GM12801 (cell line): ENCODE data around the gene MED16.

ENCODE experiments used
- TF ChIP-seq, protein P1 (sequence below): IDR thresholded peaks from one replicate; pipeline ENCODE4 v1.5.1; 2011; ENCODE audit warnings: control low read depth; ENCODE audit not compliant: insufficient read length; ENCODE audit errors: extremely low read depth

Gene MED16

GRCh38 chr19:866769-867300 is 26.2 kb downstream of the MED16 start:
- TF ChIP-seq, protein P1, sequence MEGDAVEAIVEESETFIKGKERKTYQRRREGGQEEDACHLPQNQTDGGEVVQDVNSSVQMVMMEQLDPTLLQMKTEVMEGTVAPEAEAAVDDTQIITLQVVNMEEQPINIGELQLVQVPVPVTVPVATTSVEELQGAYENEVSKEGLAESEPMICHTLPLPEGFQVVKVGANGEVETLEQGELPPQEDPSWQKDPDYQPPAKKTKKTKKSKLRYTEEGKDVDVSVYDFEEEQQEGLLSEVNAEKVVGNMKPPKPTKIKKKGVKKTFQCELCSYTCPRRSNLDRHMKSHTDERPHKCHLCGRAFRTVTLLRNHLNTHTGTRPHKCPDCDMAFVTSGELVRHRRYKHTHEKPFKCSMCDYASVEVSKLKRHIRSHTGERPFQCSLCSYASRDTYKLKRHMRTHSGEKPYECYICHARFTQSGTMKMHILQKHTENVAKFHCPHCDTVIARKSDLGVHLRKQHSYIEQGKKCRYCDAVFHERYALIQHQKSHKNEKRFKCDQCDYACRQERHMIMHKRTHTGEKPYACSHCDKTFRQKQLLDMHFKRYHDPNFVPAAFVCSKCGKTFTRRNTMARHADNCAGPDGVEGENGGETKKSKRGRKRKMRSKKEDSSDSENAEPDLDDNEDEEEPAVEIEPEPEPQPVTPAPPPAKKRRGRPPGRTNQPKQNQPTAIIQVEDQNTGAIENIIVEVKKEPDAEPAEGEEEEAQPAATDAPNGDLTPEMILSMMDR, result no peak

- TF ChIP-seq, protein P1, result no peak
These were observed 29.7 kb downstream of the MED16 start for GRCh38 chr19:863315-863620.

DNA sequence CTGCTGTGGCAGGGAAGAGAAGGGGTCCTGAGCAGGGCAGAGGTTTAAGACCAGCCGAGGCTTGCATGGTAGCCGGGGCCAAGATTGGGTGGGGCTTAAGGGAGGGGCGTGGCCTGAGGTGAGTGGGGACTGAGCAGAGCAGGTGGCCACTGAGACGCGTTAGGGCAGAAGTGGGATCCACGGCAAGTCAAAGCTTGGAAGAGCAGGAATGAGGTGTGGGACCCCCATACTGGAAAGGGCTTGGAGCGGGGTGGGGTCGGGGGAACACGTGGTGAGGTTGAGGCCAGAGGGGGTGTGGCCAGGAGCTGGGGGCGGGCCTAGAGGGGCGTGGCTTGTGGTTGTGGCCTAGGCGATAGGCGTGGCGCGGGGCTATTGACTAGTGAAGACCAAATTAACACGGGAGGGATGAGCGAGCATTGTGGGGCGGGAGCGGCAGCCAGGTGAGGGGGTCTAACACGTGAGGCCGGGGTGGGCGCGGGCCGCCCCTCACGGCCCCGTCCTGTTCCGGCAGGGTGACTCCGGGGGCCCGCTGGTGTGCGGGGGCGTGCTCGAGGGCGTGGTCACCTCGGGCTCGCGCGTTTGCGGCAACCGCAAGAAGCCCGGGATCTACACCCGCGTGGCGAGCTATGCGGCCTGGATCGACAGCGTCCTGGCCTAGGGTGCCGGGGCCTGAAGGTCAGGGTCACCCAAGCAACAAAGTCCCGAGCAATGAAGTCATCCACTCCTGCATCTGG is 30.2 kb downstream of the MED16 start:
- TF ChIP-seq, protein P1, result no peak

DNA sequence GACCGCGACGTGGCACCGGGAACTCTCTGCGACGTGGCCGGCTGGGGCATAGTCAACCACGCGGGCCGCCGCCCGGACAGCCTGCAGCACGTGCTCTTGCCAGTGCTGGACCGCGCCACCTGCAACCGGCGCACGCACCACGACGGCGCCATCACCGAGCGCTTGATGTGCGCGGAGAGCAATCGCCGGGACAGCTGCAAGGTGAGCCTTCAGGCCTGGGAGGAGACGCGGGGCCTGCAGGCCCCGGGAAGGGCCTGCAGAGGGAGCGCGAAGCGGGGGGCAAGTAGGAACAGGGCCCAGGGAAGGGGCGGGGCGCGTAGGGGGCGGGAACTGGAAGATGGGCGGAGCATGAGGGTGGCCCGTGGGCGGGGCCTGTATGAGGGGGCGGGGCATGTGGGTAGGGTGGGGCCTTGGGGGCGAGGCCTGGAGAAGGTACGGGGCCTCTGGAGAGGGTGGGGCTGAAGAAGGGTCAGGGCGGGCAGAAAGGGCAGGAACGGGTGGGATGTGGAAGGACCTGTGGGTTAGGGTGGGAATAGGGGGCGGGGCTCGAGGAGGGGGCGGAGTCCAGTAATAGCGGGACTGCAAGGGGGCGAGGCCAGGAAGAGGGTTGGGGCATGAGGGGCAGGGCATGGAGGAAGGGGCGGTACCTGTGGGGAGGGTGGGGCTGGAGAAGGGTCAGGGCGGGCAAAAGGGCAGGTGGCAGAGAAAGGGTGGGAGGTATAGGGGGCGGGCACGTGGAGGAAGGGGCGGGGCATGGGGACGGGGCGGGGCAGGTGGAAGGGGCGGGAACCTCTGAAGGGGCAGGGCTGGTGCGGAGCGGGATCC is 31.0 kb downstream of the MED16 start:
- TF ChIP-seq, protein P1, result no peak

- TF ChIP-seq, protein P1, result no peak
These were observed 31.7 kb downstream of the MED16 start for GRCh38 chr19:861141-861755.

DNA sequence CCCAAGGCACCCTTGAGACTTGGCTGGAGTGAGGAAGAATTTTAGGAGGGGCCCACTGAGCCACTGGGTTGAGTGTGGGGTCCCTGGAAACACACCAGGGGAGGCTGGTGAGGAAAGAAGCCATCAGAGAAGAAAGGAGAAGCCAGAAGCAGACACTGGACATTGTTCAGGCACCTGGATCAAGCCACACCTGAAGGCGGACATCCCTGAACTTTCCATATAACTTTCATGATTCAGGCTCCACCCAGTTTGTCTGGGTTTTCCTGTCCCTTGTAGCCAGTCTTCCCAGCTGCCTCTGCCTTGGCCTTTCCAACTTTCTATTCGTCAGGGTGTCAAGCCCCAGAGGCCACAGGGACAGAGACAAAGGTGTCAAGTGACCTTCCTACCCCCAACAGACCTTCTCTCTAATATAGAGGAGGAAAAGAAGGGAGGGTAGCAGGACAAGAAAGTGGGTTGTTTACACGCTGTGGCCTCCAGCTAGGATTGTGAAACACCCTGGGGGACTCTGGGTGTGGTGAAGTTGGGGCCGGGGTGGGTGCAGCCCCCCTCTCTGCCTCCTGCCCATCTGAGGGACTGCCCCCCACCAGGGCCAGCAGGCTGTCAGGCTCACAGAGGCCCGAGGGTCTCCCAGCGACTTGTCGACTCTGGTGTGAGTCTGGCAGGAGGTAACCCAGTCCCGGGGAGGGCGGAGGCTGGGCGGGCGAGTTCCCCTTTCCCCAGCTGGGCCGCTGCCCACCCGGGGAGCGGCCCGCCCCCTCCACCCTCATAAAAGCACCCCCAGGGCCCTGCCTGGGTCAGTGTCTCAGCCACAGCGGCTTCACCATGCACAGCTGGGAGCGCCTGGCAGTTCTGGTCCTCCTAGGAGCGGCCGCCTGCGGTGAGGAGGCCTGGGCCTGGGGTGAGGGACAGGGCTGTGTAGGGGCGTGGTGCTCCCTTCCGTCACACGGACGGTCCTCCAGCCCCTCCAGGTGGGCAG is 33.8 kb downstream of the MED16 start, which contains the start of gene CFD:
Gene CFD, plus strand, starts transcription at position 797 of the 976 bp plus-strand sequence. Its CDS starts 26 bp downstream, at position 823.
- TF ChIP-seq, protein P1, result no peak
